SK-MEL-5 (cell line): Measurements from ENCODE around the gene EMID1. TPM values are rescaled to one million over a fixed set of nuclear protein-coding genes. Genes with fewer than 3 reads are reported as not detected.

Source experiments
- small RNA-seq, 2 experiments: library from RNA; depleted of rRNA; stranded (forward); fragments of <200 nt; gene quantifications; one replicate each; pipeline ENCODE3, GENCODE V24; 2014
- total RNA-seq: library from RNA; depleted of rRNA; stranded (reverse); fragments of >200 nt; shearing (Covaris generic); gene quantifications from 2 replicates; pipeline ENCODE4 v1.2.3, GENCODE V29; 2014; rRNA removed

EMID1 gene
- total RNA-seq, 1 experiment from 2014 or later: 3.4 TPM

Small RNAs within 50 kb of the gene (small RNA-seq; reads per million reads assigned to genes)
- gene RNU6-1219P: 0 reads per million in 2 experiments

Other genes with a start within 250 kb of the EMID1 start
- gene C22orf31, start 144.1 kb upstream of the EMID1 start, total RNA-seq: not detected in 2 replicates
- 23.0 and 23.5 TPM in 2 replicates for gene KREMEN1, start 132.9 kb upstream of the EMID1 start, total RNA-seq
- 32.3 and 33.4 TPM in 2 replicates for gene RHBDD3, start 62.1 kb downstream of the EMID1 start, total RNA-seq
- gene EWSR1, start 62.4 kb downstream of the EMID1 start, total RNA-seq: 211 and 226 TPM in 2 replicates
- gene GAS2L1, start 100.8 kb downstream of the EMID1 start, total RNA-seq: 6.9 and 9.1 TPM in 2 replicates
- gene RASL10A, start 109.8 kb downstream of the EMID1 start, total RNA-seq: not detected in 2 replicates
- gene AP1B1, start 182.7 kb downstream of the EMID1 start, total RNA-seq: 73.3 and 83.8 TPM in 2 replicates
- not detected in 2 replicates for gene RFPL1, start 232.7 kb downstream of the EMID1 start, total RNA-seq